ENCODE results near the gene BUB3.

BUB3 gene

DNA sequence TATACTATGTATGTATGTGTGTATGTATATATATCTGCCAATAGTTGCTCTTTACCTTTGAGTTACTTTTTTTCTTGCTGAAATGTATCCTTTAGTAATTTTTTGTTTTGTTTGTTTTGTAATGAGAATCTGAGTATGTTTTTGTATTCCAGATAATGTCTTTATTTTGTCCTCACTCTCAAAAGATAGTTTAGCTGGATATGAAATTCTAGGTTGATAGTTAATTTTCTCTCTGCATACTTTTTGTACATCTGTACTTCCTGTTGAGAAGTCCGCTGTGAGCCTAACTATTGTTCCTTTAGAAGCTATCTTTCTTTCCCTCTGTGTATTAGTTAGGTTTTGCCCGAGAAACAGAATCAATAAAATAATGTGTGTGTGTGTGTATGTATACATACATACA lies 29.5 kb downstream of the BUB3 start:
- TF ChIP-seq, protein P1, sequence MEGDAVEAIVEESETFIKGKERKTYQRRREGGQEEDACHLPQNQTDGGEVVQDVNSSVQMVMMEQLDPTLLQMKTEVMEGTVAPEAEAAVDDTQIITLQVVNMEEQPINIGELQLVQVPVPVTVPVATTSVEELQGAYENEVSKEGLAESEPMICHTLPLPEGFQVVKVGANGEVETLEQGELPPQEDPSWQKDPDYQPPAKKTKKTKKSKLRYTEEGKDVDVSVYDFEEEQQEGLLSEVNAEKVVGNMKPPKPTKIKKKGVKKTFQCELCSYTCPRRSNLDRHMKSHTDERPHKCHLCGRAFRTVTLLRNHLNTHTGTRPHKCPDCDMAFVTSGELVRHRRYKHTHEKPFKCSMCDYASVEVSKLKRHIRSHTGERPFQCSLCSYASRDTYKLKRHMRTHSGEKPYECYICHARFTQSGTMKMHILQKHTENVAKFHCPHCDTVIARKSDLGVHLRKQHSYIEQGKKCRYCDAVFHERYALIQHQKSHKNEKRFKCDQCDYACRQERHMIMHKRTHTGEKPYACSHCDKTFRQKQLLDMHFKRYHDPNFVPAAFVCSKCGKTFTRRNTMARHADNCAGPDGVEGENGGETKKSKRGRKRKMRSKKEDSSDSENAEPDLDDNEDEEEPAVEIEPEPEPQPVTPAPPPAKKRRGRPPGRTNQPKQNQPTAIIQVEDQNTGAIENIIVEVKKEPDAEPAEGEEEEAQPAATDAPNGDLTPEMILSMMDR (IDR thresholded peaks at IDR 0.05; ENCODE audit: low read depth, low read length): no peak
- TF ChIP-seq MYC (IDR thresholded peaks at IDR 0.05; ENCODE audit: low read depth, low read length): no peak
- TF ChIP-seq, protein P2, sequence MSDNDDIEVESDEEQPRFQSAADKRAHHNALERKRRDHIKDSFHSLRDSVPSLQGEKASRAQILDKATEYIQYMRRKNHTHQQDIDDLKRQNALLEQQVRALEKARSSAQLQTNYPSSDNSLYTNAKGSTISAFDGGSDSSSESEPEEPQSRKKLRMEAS (IDR thresholded peaks at IDR 0.05; ENCODE audit: low read depth, low read length): no peak
- no peak for DNase-seq (ENCODE audit: low read depth)
- H3K4me3 ChIP-seq (ENCODE audit: low read depth, low read length): no peak overlapping the region

DNA sequence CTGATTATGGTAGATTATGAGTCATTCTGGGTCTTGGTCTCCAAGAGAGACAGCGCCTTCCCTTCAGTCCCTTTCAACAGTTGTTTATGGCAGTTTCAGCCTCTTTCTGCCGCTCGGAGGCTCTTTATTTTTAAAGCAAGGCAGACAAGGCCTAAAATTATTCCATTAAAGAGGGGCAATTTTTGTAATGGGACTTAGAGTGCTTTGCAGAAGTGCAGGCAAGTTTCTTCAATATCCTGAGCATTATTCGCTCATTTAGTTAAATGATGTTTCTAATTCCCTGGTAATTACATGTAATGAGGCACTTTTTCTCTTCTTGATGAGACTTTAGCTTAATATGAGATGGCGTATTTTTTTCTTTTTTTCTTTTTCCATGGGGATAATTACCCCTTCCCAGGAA lies 33.6 kb downstream of the BUB3 start:
- no peak for DNase-seq (ENCODE audit: low read depth)
- TF ChIP-seq, protein P2 (IDR thresholded peaks at IDR 0.05; ENCODE audit: low read depth, low read length): no peak
- H3K4me3 ChIP-seq (ENCODE audit: low read depth, low read length): no peak overlapping the region

DNA sequence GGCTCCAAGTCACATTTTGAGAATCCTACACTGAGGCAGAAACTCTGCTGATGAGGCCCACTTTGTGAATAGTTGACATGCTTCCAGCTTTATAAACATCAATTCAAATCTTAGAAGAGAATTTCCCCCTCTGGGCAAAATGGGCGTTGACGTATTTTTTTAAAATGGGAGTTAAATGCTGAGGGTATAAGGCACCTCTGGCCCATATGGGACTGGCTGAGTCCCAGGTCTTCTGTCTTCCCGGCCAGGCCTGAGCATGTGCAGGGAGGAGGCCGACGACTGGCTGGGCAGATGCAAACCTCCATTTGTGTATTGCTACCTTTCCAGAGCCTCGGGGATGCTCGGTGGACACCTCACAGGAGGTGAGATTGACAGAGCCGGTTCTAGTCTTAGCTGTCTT lies 37.7 kb downstream of the BUB3 start:
- DNase-seq (ENCODE audit: low read depth): no peak
- TF ChIP-seq POLR2A (IDR thresholded peaks at IDR 0.05; ENCODE audit: extremely low read depth, insufficient read length): no peak
- TF ChIP-seq MYC (IDR thresholded peaks at IDR 0.05; ENCODE audit: low read depth, low read length): no peak
- TF ChIP-seq, protein P1 (IDR thresholded peaks at IDR 0.05; ENCODE audit: low read depth, low read length): no peak
- TF ChIP-seq, protein P2 (IDR thresholded peaks at IDR 0.05; ENCODE audit: low read depth, low read length): no peak

DNA sequence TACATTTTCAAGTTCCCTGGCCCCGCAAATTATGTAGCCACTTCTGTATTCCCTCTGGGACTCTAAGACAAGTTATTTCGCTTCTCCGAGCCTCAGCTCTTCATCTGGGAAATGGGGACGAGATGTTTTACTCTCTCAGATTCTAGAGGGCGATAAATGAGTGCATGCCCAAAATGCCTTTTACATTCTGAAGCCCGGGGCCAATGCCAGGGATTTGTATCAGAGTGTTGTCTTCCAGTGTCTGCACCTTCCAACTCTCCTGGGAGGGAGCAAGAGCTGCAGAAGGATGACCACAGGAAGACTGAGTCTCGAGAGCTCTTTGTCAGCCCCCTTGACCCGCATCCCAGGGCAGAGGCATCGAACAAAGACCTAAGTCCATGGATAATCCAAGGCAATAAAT lies 39.9 kb downstream of the BUB3 start:
- no peak overlapping the region for H3K4me3 ChIP-seq (ENCODE audit: low read depth, low read length)
- TF ChIP-seq MYC (IDR thresholded peaks at IDR 0.05; ENCODE audit: low read depth, low read length) (no peak), POLR2A (IDR thresholded peaks at IDR 0.05; ENCODE audit: extremely low read depth, insufficient read length) (no peak)
- TF ChIP-seq, protein P1 (IDR thresholded peaks at IDR 0.05; ENCODE audit: low read depth, low read length): no peak
- TF ChIP-seq, protein P2 (IDR thresholded peaks at IDR 0.05; ENCODE audit: low read depth, low read length): no peak
- DNase-seq (ENCODE audit: low read depth): no peak

More for the DNA sequence above, 37.7 kb downstream of the BUB3 start:
- H3K4me3 ChIP-seq (ENCODE audit: low read depth, low read length): no peak overlapping the region

DNA sequence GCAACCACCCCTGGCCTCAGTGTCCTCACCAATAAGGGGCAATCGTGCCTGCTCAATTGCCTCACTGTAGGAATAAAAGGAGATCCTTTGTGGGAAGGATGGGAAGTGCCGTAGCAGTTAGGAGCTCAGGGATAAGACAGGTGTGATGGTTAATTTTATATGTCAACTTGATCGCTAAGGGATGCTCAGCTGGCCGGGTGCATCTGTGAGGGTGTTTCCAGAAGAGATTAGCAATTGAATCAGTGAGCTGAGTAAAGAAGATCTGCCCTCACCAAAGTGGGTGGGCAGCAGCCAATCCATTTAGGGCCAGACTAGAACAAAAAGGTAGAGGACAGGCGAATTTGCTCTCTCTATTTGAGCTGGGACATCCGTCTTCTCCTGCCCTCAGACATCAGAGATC lies 46.3 kb downstream of the BUB3 start:
- DNase-seq (ENCODE audit: low read depth): no peak
- TF ChIP-seq POLR2A (IDR thresholded peaks at IDR 0.05; ENCODE audit: extremely low read depth, insufficient read length) (no peak), MYC (IDR thresholded peaks at IDR 0.05; ENCODE audit: low read depth, low read length) (no peak)
- TF ChIP-seq, protein P1 (IDR thresholded peaks at IDR 0.05; ENCODE audit: low read depth, low read length): no peak
- TF ChIP-seq, protein P2 (IDR thresholded peaks at IDR 0.05; ENCODE audit: low read depth, low read length): no peak
- H3K4me3 ChIP-seq (ENCODE audit: low read depth, low read length): no peak overlapping the region

DNA sequence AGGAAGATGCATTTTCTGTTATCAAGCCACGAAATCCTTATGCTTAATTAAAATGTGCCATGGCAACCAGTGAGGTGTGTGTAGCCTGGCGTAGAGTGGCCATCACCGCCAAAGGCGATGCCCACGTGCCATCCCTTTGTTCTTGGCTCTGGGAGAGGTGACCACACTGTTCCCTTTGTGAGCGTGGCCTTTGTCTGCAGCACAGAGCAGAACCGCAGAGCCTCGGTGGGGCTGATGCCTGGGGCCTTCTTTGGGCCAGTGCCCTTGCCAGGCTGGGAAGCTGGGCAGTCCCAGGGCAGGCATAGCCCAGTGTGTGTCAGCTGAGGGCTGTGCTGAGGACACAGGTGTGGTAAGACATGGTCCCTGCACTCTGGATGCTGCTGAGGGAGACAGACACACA lies 48.3 kb downstream of the BUB3 start:
- no peak overlapping the region for H3K4me3 ChIP-seq (ENCODE audit: low read depth, low read length)
- no peak for DNase-seq (ENCODE audit: low read depth)
- TF ChIP-seq POLR2A (IDR thresholded peaks at IDR 0.05; ENCODE audit: extremely low read depth, insufficient read length) (no peak), MYC (IDR thresholded peaks at IDR 0.05; ENCODE audit: low read depth, low read length) (no peak)
- TF ChIP-seq, protein P2 (IDR thresholded peaks at IDR 0.05; ENCODE audit: low read depth, low read length): no peak
- TF ChIP-seq, protein P1 (IDR thresholded peaks at IDR 0.05; ENCODE audit: low read depth, low read length): no peak
